ENCODE measurements around the gene MRPL20. TPM values are rescaled to one million over a fixed set of nuclear protein-coding genes. Genes with fewer than 3 reads are reported as not detected.
A peak's percentile ranks its signal among the peaks of the same experiment; 100 is the strongest.

Gene MRPL20
- total RNA-seq, 4 donors from 2014 or later: 106 to 170 (median 136) TPM

DNA sequence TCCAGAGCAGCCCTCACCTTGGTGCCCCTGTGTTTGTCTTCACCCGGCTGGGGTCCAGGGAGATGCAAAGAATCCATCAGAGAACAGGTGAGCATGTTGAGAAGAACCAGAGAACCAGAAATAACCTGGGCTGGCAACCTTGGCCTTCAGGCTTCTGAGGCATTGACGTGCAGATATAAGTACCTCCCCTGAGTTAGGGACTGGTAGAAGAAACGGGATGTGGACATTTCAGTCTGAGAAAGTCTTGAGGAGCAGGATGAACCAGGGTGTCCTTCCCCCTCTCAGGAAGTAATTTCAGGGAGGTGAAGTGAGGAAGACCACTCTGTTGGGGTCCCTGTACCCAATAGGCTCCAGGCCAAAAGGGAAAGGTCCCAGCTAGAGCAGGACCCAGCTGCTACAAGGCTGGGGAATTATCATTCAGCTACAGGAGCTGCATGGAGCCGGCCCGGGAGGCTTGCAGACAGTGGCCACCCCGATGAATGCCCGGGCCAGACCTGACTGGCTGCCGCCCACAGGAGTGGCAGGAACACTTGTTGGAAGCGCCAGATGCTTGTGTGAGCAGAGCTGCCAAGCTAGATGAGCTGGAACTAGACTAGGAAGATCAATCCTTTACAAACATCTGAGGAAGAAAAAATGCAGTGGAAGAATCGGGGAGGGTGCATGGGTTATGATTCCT lies 30.4 kb downstream of the MRPL20 start:
- DNase-seq (ENCODE audit: low spot score): no peak
- ATAC-seq (ENCODE audit: low FRiP score): no peak
- TF ChIP-seq, protein P1, sequence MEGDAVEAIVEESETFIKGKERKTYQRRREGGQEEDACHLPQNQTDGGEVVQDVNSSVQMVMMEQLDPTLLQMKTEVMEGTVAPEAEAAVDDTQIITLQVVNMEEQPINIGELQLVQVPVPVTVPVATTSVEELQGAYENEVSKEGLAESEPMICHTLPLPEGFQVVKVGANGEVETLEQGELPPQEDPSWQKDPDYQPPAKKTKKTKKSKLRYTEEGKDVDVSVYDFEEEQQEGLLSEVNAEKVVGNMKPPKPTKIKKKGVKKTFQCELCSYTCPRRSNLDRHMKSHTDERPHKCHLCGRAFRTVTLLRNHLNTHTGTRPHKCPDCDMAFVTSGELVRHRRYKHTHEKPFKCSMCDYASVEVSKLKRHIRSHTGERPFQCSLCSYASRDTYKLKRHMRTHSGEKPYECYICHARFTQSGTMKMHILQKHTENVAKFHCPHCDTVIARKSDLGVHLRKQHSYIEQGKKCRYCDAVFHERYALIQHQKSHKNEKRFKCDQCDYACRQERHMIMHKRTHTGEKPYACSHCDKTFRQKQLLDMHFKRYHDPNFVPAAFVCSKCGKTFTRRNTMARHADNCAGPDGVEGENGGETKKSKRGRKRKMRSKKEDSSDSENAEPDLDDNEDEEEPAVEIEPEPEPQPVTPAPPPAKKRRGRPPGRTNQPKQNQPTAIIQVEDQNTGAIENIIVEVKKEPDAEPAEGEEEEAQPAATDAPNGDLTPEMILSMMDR (IDR thresholded peaks at IDR 0.05): no peak

DNA sequence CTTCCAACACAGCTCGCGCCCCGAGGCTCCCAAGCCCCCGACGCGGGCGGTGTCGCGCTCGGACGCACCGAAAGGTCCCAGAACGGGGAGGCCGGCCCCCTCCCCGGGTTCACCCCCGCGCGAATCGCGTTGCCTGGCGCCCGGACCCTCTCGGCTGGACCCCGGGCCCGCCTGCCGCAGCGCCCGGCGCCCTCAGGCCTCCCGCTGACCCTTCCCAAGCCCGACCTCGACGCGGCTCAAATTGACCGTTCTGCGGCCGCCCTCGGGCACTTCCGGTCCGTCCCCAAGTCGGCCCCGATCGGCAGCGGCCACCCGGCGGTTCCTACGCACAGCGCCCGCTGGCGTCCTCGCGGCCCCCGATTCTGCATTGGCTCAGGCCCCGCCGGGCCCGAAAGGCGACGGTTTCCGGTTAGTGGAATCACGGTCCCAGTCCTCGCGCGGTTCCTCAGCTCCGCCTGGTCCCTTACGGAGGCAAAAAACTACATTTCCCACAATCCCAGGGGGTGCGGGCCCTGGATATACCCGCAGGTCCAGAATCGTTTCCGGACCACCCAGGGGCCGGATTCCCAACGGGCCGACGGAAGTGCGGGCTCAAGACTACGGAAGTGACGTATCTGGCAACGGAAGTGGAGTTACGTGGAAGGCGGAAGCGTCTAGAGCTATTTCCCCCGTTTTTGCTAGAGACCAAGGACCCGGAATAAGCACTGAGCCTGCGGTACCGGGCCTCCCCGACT lies 32.0 kb downstream of the MRPL20 start, which contains the start of gene AURKAIP1:
Gene AURKAIP1, minus strand, starts transcription at position 279 of the 734 bp plus-strand sequence. CDS start 451 bp downstream, outside the sequence.
- ATAC-seq (ENCODE audit: low FRiP score): peak; percentile 93
- peak; percentile 91 for DNase-seq (ENCODE audit: low spot score)
- TF ChIP-seq, protein P1 (IDR thresholded peaks at IDR 0.05): no peak

DNA sequence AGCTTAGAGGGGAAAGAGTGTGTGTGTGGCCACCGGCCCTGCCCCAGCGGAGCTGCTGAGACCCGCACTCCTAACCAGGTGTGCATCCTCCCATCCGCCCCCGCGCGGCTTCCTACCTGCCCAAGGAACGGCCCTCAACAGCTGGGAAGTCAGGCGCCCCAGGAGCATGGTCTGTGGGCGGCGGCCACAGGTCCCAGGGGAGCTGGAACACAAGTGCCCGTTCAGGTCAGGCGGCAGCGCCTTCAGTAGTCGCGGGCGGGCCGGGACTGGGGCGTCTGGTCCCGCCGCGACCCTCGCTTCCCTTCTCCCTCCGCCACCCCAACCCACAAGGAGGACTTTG lies 32.5 kb downstream of the MRPL20 start:
- ATAC-seq (ENCODE audit: low FRiP score) (no peak), DNase-seq (ENCODE audit: low spot score) (no peak)
- TF ChIP-seq, protein P1 (IDR thresholded peaks at IDR 0.05): no peak

DNA sequence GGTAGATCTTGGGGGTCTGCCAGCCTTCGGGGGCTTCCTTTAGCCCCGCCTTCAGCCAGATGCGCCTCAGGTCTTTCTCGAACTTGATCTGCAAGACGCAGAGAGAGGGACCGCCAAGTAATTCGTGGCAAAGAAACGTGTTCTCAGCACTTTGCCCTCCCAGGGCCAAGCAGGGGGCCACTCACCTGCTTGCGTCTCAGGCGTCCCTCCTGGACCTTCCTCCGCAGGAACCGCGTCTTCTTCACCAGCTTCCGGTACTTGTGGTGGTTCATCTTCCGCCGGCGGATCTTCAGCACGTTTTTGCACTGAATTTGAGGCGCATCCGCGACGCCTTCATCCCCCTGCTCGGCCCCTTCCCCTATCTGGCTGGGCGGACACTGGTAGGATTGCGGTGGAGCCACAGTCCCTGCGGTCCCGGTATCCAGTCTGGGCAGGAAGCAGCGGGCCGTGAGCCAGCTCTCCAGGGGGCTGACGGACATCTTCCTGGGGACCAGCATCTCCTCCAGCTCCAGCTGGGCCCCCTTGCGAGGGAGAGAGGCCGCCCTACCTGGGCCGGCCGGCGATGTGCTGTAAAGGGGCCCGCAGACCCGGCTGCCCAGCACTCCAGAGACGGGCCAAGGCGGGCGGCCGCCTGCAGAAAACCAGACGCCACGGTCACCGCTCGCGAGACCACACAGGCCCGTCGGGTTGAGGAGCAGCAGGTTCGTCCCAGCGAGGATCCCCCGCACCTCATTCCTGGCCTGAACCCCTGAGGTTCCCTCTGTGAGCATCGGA lies 33.1 kb downstream of the MRPL20 start:
- no peak for DNase-seq (ENCODE audit: low spot score)
- TF ChIP-seq, protein P1 (IDR thresholded peaks at IDR 0.05): no peak
- ATAC-seq (ENCODE audit: low FRiP score): no peak

DNA sequence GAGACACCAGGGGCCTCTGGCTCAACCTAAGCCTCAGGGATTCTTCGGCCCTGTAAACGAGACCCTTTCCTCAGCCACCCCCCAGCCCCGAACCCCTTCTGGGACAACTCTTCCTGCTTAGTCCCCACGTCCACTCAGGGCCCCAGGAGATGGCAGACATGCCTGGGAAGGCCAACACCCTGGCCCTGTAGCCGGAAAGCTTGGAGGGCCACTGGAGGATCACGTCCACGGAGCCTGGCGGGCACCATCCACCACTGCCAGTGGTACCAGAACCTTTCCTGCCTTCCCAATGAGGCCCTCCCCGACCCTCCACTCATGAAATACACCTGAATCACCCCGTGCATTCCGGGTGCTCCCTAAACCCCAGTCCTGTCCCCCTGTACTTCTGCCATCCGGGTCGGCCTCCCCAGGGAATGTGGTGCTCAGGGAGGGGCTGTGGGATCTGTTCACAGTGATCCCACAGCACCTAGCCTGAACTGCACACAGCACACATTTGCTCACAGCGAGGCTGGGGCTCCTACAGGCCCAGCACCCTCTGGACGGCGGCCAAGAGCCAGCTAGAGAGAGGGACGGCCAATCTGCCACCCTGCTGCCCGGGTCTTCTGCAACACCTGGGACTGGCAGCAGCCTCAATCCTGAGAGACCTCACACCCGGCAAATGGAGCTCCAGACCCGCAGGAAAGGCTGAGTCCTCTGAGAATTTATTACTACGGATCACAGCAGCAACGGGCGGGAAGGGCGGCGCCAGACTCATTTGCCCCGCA lies 33.9 kb downstream of the MRPL20 start:
- DNase-seq (ENCODE audit: low spot score) (no peak), ATAC-seq (ENCODE audit: low FRiP score) (no peak)
- TF ChIP-seq, protein P1 (IDR thresholded peaks at IDR 0.05): no peak
